ENCODE data around the gene TSPY10. TPM values are rescaled to one million over a fixed set of nuclear protein-coding genes. Genes with fewer than 3 reads are reported as not detected.
"Not testable (repeated sequence)": the region's sequence is repeated elsewhere in the genome, so short reads cannot be mapped to it uniquely, and the experiment has no call there.

The TSPY10 gene, protein sequence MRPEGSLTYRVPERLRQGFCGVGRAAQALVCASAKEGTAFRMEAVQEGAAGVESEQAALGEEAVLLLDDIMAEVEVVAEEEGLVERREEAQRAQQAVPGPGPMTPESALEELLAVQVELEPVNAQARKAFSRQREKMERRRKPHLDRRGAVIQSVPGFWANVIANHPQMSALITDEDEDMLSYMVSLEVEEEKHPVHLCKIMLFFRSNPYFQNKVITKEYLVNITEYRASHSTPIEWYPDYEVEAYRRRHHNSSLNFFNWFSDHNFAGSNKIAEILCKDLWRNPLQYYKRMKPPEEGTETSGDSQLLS
- total RNA-seq = not detected in 2 replicates

DNA sequence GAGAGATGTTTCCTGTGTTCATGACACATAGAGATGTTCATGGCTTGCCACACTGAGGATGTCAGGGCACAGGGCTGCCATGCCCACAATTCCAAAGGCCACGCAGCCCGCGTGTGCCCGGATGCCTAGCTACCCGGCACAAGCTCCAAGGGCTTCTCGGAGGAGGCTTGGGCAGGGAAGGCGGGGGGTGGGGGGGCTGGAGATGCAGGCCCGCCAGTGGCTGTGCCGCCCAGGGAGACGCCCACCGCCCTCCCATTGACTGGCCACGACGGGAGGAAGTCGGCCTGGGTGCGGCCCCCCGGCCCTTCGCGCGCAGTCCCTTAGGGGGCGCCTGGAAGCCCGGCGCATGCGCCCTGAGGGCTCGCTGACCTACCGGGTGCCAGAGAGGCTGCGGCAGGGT, at the start of gene TSPY10:
TSS of gene TSPY10 (plus strand) at position 301 of the 400 bp plus-strand sequence. CDS start at position 347, 46 bp downstream.
- DNase-seq (ENCODE audit: low read depth in 2 of 2) = not testable (repeated sequence)

DNA sequence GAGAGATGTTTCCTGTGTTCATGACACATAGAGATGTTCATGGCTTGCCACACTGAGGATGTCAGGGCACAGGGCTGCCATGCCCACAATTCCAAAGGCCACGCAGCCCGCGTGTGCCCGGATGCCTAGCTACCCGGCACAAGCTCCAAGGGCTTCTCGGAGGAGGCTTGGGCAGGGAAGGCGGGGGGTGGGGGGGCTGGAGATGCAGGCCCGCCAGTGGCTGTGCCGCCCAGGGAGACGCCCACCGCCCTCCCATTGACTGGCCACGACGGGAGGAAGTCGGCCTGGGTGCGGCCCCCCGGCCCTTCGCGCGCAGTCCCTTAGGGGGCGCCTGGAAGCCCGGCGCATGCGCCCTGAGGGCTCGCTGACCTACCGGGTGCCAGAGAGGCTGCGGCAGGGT, 40.7 kb upstream of the TSPY10 start, which contains the start of gene TSPY9:
TSS of gene TSPY9 (plus strand) at position 301 of the 400 bp plus-strand sequence. CDS start at position 347, 46 bp downstream.
- not testable (repeated sequence) for DNase-seq (ENCODE audit: low read depth in 2 of 2)

DNA sequence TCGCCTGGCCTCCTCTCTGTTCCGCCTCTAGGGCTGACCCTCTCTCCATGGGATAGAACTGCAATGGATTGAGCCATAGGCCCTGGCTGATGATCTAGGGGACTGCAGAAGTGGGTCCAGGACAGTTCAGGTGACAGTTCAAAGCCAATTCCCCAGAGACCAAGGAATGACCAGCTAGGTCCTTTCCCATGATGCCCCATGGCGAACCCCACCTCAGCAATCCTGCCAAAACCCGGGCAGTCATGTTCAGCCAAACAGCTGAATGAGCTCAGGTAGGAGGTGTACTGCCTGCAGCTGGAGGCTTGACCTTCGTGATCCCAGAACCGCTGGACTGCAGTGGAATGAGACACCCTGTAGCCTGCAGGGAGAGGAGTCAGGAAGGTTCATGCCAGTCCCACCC, 23.3 kb upstream of the TSPY10 start:
- not testable (repeated sequence) for DNase-seq (ENCODE audit: low read depth in 2 of 2)

DNA sequence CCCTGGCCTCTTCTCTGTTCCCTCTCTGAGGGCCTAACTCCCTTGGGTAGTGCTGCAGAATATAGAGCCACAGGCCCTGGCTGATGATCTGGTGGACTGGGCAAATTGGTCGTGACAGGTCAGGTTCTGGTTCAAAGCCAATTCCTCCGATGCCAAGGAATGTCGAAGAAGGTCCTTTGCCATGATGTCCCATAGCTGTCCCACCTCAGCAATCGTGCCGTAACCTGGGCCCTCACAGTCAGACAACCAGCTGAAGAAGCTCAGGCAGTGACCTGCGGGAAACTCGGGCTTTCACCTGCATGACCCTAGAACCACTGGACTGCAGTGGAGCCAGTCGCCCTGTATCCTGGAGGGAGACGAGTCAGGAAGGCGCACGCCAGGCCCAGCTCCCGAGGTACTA, 11.4 kb upstream of the TSPY10 start:
- DNase-seq (ENCODE audit: low read depth in 2 of 2) = not testable (repeated sequence)

Other genes starting within 250 kb of the TSPY10 start
- gene TSPY4, start 190.4 kb upstream of the TSPY10 start, total RNA-seq = not detected in 2 replicates
- gene TSPY8, start 170.1 kb upstream of the TSPY10 start, total RNA-seq = not detected in 2 replicates
- not detected in 2 replicates for gene TSPY3, start 129.5 kb upstream of the TSPY10 start, total RNA-seq
- not detected in 2 replicates for gene TSPY1, start 60.9 kb upstream of the TSPY10 start, total RNA-seq
- not detected in 2 replicates for gene TSPY9, start 40.6 kb upstream of the TSPY10 start, total RNA-seq